Loucy (cell line): Measurements from ENCODE around the gene ARPC4.

Source experiments
- EZH2phosphoT487 ChIP-seq: fragments of 200-600 bp; IDR thresholded peaks from 2 replicates; pipeline ENCODE4 v1.6.1; 2018; ENCODE audit warnings: antibody characterized with exemption, mild to moderate bottlenecking, moderate library complexity, borderline replicate concordance
- TF ChIP-seq, protein P1 (sequence below): fragments of 200-600 bp; sonication (generic); conservative IDR thresholded peaks from 2 replicates; pipeline ENCODE4 v1.5.1; 2014; ENCODE audit warnings: mild to moderate bottlenecking, antibody characterized with exemption, low read length

- TF ChIP-seq, protein P1, sequence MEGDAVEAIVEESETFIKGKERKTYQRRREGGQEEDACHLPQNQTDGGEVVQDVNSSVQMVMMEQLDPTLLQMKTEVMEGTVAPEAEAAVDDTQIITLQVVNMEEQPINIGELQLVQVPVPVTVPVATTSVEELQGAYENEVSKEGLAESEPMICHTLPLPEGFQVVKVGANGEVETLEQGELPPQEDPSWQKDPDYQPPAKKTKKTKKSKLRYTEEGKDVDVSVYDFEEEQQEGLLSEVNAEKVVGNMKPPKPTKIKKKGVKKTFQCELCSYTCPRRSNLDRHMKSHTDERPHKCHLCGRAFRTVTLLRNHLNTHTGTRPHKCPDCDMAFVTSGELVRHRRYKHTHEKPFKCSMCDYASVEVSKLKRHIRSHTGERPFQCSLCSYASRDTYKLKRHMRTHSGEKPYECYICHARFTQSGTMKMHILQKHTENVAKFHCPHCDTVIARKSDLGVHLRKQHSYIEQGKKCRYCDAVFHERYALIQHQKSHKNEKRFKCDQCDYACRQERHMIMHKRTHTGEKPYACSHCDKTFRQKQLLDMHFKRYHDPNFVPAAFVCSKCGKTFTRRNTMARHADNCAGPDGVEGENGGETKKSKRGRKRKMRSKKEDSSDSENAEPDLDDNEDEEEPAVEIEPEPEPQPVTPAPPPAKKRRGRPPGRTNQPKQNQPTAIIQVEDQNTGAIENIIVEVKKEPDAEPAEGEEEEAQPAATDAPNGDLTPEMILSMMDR, result no peak
- no peak for TF ChIP-seq EZH2phosphoT487
Measured at GRCh38 chr3:9765865-9766264, 27.0 kb upstream of the ARPC4 start.
